IMR-90 (cell line): ENCODE data around the gene OAF. TPM values are rescaled to one million over a fixed set of nuclear protein-coding genes. Genes with fewer than 3 reads are reported as not detected.

Experiments
- ATAC-seq: fragments of 200-7000 bp; cut with Tn5 transposase; 2 replicates; pipeline ENCODE4 v1.9.1; 2020; ENCODE audit warnings: low read depth, mild to moderate bottlenecking, moderate library complexity
- BruUV-seq: library from RNA; stranded (reverse); fragments of 400-500 nt; replicated peaks from 2 replicates; lab custom pipeline; 2021; lab: Mats Ljungman, UMichigan
- CTCF ChIA-PET: fragments of 300-600 bp; formaldehyde crosslinking; extraction: SDS; loops from one replicate; lab custom pipeline; 2021; ENCODE audit warnings: antibody characterized with exemption; lab: Yijun Ruan, JAX
- POLR2A ChIA-PET: fragments of 300-600 bp; sonication (Branson Sonifier 250); formaldehyde crosslinking; loops from one replicate; lab custom pipeline; 2022; ENCODE audit warnings: antibody characterized with exemption; ENCODE audit not compliant: unreplicated experiment; lab: Charles Lee
- DNase-seq: peaks from one replicate; pipeline ENCODE4 v3.0.0; 2013
- H2AFZ ChIP-seq: replicated peaks from 2 replicates; pipeline ENCODE3; 2013; ENCODE audit warnings: low read length, mild to moderate bottlenecking; ENCODE audit not compliant: poor library complexity
- H2AK5ac ChIP-seq: 2 replicates; pipeline ENCODE4 v1.6.1; 2013; ENCODE audit warnings: low read depth, low read length, inconsistent platforms
- H2AK9ac ChIP-seq: replicated peaks from 2 replicates; pipeline ENCODE3; 2013; ENCODE audit warnings: mild to moderate bottlenecking, low read depth, low read length, moderate library complexity; ENCODE audit not compliant: poor library complexity
- H2BK120ac ChIP-seq: 2 replicates; pipeline ENCODE4 v1.6.1; 2013; ENCODE audit warnings: low read depth, low read length, inconsistent platforms
- H2BK15ac ChIP-seq: 3 replicates; pipeline ENCODE4 v1.6.1; 2013; ENCODE audit warnings: low read depth, low read length, inconsistent platforms
- H2BK20ac ChIP-seq: 2 replicates; pipeline ENCODE4 v1.6.1; 2013; ENCODE audit warnings: low read depth, mild to moderate bottlenecking, inconsistent platforms, low read length, moderate library complexity
- H2BK5ac ChIP-seq: 2 replicates; pipeline ENCODE4 v1.6.1; 2013; ENCODE audit warnings: mild to moderate bottlenecking, low read depth, low read length, inconsistent platforms; ENCODE audit not compliant: poor library complexity, severe bottlenecking
- H3K14ac ChIP-seq: replicated peaks from 2 replicates; pipeline ENCODE4 v1.6.1; 2013; ENCODE audit warnings: low read depth, low read length, inconsistent platforms
- H3K18ac ChIP-seq: 2 replicates; pipeline ENCODE4 v1.6.1; 2013; ENCODE audit warnings: low read depth, low read length, control low read depth
- H3K23ac ChIP-seq: 2 replicates; pipeline ENCODE4 v1.6.1; 2013; ENCODE audit warnings: low read depth, low read length, inconsistent platforms
- H3K27ac ChIP-seq: 2 replicates; pipeline ENCODE4 v1.5.1; 2013; ENCODE audit warnings: mild to moderate bottlenecking, control low read depth, low read length; ENCODE audit not compliant: insufficient read depth
- H3K27me3 ChIP-seq: 2 replicates; pipeline ENCODE4 v1.6.1; 2013; ENCODE audit warnings: low read length; ENCODE audit not compliant: control insufficient read depth, insufficient read depth
- H3K36me3 ChIP-seq: 2 replicates; pipeline ENCODE4 v1.6.1; 2013; ENCODE audit warnings: low read length, mixed read lengths; ENCODE audit not compliant: control insufficient read depth, insufficient read depth
- H3K4ac ChIP-seq: 2 replicates; pipeline ENCODE4 v1.6.1; 2013; ENCODE audit warnings: low read depth, low read length, inconsistent platforms
- H3K4me1 ChIP-seq: 2 replicates; pipeline ENCODE4 v1.6.1; 2013; ENCODE audit warnings: low read length, mixed read lengths; ENCODE audit not compliant: control insufficient read depth, insufficient read depth
- H3K4me2 ChIP-seq: 2 replicates; pipeline ENCODE4 v1.6.1; 2013; ENCODE audit warnings: low read depth, mild to moderate bottlenecking, control low read depth, low read length, moderate library complexity
- H3K4me3 ChIP-seq: 2 replicates; pipeline ENCODE4 v1.5.1; 2013; ENCODE audit warnings: low read depth, mild to moderate bottlenecking, control low read depth, low read length, moderate library complexity; ENCODE audit not compliant: insufficient read depth
- H3K56ac ChIP-seq: 2 replicates; pipeline ENCODE4 v1.6.1; 2013; ENCODE audit warnings: low read length, inconsistent platforms; ENCODE audit not compliant: insufficient read depth; ENCODE audit errors: extremely low read depth
- H3K79me1 ChIP-seq, 2 experiments: 2 replicates each; pipeline ENCODE4 v1.6.1; 2013; ENCODE audit warnings: low read length in 2 of 2, inconsistent platforms in 1 of 2, low read depth in 1 of 2
- H3K9ac ChIP-seq: 2 replicates; pipeline ENCODE4 v1.6.1; 2013; ENCODE audit warnings: low read depth, low read length, control low read depth
- H3K9me1 ChIP-seq: 2 replicates; pipeline ENCODE4 v1.6.1; 2013; ENCODE audit warnings: low read length, inconsistent platforms; ENCODE audit not compliant: insufficient read depth
- H3K9me3 ChIP-seq: 2 replicates; pipeline ENCODE4 v1.6.1; 2013; ENCODE audit warnings: low read length; ENCODE audit not compliant: control insufficient read depth, insufficient read depth
- H4K20me1 ChIP-seq: 2 replicates; pipeline ENCODE4 v1.6.1; 2013; ENCODE audit warnings: low read length, inconsistent platforms; ENCODE audit not compliant: insufficient read depth
- H4K5ac ChIP-seq: 2 replicates; pipeline ENCODE4 v1.6.1; 2013; ENCODE audit warnings: mild to moderate bottlenecking, low read depth, low read length, control low read depth
- H4K8ac ChIP-seq, 2 experiments: 2 replicates each; pipeline ENCODE4 v1.6.1; 2013; ENCODE audit warnings: low read depth in 2 of 2, low read length in 2 of 2, control low read depth in 1 of 2, inconsistent platforms in 1 of 2
- H4K91ac ChIP-seq: 2 replicates; pipeline ENCODE4 v1.6.1; 2013; ENCODE audit warnings: low read depth, low read length, inconsistent platforms; ENCODE audit not compliant: insufficient read depth
- BHLHE40 ChIP-seq: fragments of 150-350 bp; IDR thresholded peaks from 2 replicates; pipeline ENCODE4 v1.6.1; 2016; ENCODE audit warnings: mild to moderate bottlenecking, low read depth, low read length
- CEBPB ChIP-seq: IDR thresholded peaks from 2 replicates; pipeline ENCODE4 v1.6.1; 2012; ENCODE audit warnings: low read depth, low read length, improper control_type of control experiment
- CHD1 ChIP-seq: IDR thresholded peaks from 2 replicates; pipeline ENCODE4 v1.6.1; 2012; ENCODE audit warnings: low read depth, low read length, improper control_type of control experiment
- FOS ChIP-seq: fragments of 150-350 bp; IDR thresholded peaks from 2 replicates; pipeline ENCODE4 v1.6.1; 2016; ENCODE audit warnings: low read depth, low read length
- MAFK ChIP-seq: IDR thresholded peaks from 2 replicates; pipeline ENCODE4 v1.6.1; 2012; ENCODE audit warnings: low read depth, low read length, improper control_type of control experiment
- MAZ ChIP-seq: IDR thresholded peaks from 2 replicates; pipeline ENCODE4 v1.6.1; 2012; ENCODE audit warnings: low read depth, mild to moderate bottlenecking, low read length, improper control_type of control experiment, moderate library complexity, borderline replicate concordance
- MXI1 ChIP-seq: IDR thresholded peaks from 2 replicates; pipeline ENCODE4 v1.6.1; 2012; ENCODE audit warnings: low read depth, mild to moderate bottlenecking, low read length, moderate library complexity, borderline replicate concordance
- NFE2L2 ChIP-seq: fragments of 150-350 bp; IDR thresholded peaks from 2 replicates; pipeline ENCODE4 v1.6.1; 2016; ENCODE audit warnings: low read depth, mild to moderate bottlenecking, low read length
- POLR2A ChIP-seq: IDR thresholded peaks from 2 replicates; pipeline ENCODE4 v1.6.1; 2012; ENCODE audit warnings: mild to moderate bottlenecking, low read depth, low read length
- RAD21 ChIP-seq: IDR thresholded peaks from 2 replicates; pipeline ENCODE4 v1.6.1; 2012; ENCODE audit warnings: low read length, improper control_type of control experiment
- RCOR1 ChIP-seq: IDR thresholded peaks from 2 replicates; pipeline ENCODE4 v1.6.1; 2012; ENCODE audit warnings: mild to moderate bottlenecking, low read length, improper control_type of control experiment; ENCODE audit not compliant: insufficient replicate concordance
- RFX5 ChIP-seq: IDR thresholded peaks from 2 replicates; pipeline ENCODE4 v1.8.0; 2012; ENCODE audit warnings: low read depth, mild to moderate bottlenecking, low read length, moderate library complexity
- SMC3 ChIP-seq: fragments of 150-350 bp; IDR thresholded peaks from 2 replicates; pipeline ENCODE4 v1.6.1; 2016; ENCODE audit warnings: low read depth, mild to moderate bottlenecking, antibody characterized with exemption, low read length, moderate library complexity
- WGBS, 2 experiments: methylation state at CpG; one replicate each; pipeline versions ENCODE4 v1.1.5 to v1.1.7; 2013; ENCODE audit warnings: missing lambda C conversion rate in 2 of 2; ENCODE audit not compliant: insufficient read length in 1 of 2; ENCODE audit errors: extremely low coverage in 2 of 2; 5-methylcytosine and 5-hydroxymethylcytosine counted together
- dilution Hi-C: fragments of 300-500 bp; cut with HindIII; formaldehyde crosslinking; loops from one replicate; pipeline ENCODE4 v1.14.3; 2018; ENCODE audit warnings: low sequenced_read_pairs; ENCODE audit not compliant: unreplicated experiment
- in situ Hi-C: fragments of 300-500 bp; cut with MboI; formaldehyde crosslinking; loops from 3 replicates; pipeline ENCODE4 v1.14.3; 2019; ENCODE audit warnings: low sequenced_read_pairs, inconsistent platforms, mixed read lengths
- intact Hi-C: fragments of 100-400 bp; cut with micrococcal nuclease; formaldehyde crosslinking; loops from 2 replicates; pipeline ENCODE4 v1.10.0; 2022
- polyA plus RNA-seq, 3 experiments: library from polyadenylated mRNA; depleted of rRNA; stranded (reverse); fragments of >200 nt; gene quantifications; 2 replicates each; pipeline ENCODE4 v1.2.3, GENCODE V29; 2012; ENCODE audit warnings: low replicate concordance in 1 of 3
- total RNA-seq: library from RNA; depleted of rRNA; stranded (reverse); fragments of >200 nt; gene quantifications from 2 replicates; pipeline ENCODE4 v1.2.3, GENCODE V29; 2012
- TF ChIP-seq, protein P1 (sequence below): fragments of 150-350 bp; IDR thresholded peaks from 2 replicates; pipeline ENCODE4 v1.6.1; 2017; ENCODE audit warnings: mild to moderate bottlenecking, antibody characterized with exemption, low read length, low read depth
- TF ChIP-seq, protein P2 (sequence below): conservative IDR thresholded peaks from 2 replicates; pipeline ENCODE4 v1.5.1; 2012; ENCODE audit warnings: mild to moderate bottlenecking, low read depth, low read length, improper control_type of control experiment
- TF ChIP-seq, protein P3 (sequence below): fragments of 150-350 bp; IDR thresholded peaks from 2 replicates; pipeline ENCODE4 v1.6.1; 2016; ENCODE audit warnings: low read depth, mild to moderate bottlenecking, low read length, moderate library complexity, borderline replicate concordance

Gene OAF
- total and polyA plus RNA-seq, 2 of the 4 experiments (the other 2 are of a cell fraction): 9.9 to 42.0 TPM

- no peak overlapping the region for H3K14ac ChIP-seq
- H3K27ac ChIP-seq: no peak overlapping the region
- no peaks in the 10 kb centered on the region for H3K36me3 ChIP-seq
- H2BK20ac ChIP-seq: no peak overlapping the region
- H3K9me3 ChIP-seq: no peaks in the 10 kb centered on the region
- no peak overlapping the region for H4K8ac ChIP-seq
- 0 out of 2 replicates have a peak, but pooled peaks cover 3% of the 10 kb centered on the region for H3K9me1 ChIP-seq
- no peaks in the 10 kb centered on the region for H4K20me1 ChIP-seq
- no peaks in the 10 kb centered on the region for H3K79me1 ChIP-seq
- H2AK9ac ChIP-seq: no peak overlapping the region
- no peaks in the 10 kb centered on the region; the same call in 1 of the 2 replicates for H3K4me1 ChIP-seq
- no peak overlapping the region for H2BK15ac ChIP-seq
- H2AK5ac ChIP-seq: no peak overlapping the region
- no peak overlapping the region for H3K9ac ChIP-seq
- H2BK120ac ChIP-seq: no peak overlapping the region
- no peak overlapping the region for H2AFZ ChIP-seq
- in situ Hi-C loops: loop anchor here (5.0 kb wide), 2 partner anchors 56 to 132 kb away; no protein-coding TSS in a partner anchor
- ChIA-PET POLR2A (no interaction called here), CTCF (interaction anchor here (0.9 to 3.5 kb wide), 4 partner anchors 60 to 132 kb away, joined by 3 to 15 read pairs (median 4); no protein-coding TSS in a partner anchor)
- H4K91ac ChIP-seq: no peak overlapping the region
- ATAC-seq (no peak), DNase-seq (no peak)
- no peak overlapping the region for H4K5ac ChIP-seq
- WGBS, 2 experiments: 89% methylated on average over 6 of the region's 12 CpGs; no CpG with 5 or more reads in 1 of the 2 experiments
- H2BK5ac ChIP-seq: no peak overlapping the region
- intact Hi-C loops: loop anchor here (5.0 kb wide), 1 partner anchor 42 kb away; the partner anchor contains the start of gene OAF
- dilution Hi-C loops: no loop called here
- no peak overlapping the region for H3K4ac ChIP-seq
- peaks cover 59% of the 10 kb centered on the region for H3K27me3 ChIP-seq
- TF ChIP-seq RAD21 (no peak), NFE2L2 (no peak), MXI1 (no peak), SMC3 (no peak), POLR2A (no peak), RFX5 (no peak), RCOR1 (no peak), CEBPB (no peak), FOS (no peak), MAFK (no peak), BHLHE40 (no peak), MAZ (no peak), CHD1 (no peak)
- TF ChIP-seq, protein P1, sequence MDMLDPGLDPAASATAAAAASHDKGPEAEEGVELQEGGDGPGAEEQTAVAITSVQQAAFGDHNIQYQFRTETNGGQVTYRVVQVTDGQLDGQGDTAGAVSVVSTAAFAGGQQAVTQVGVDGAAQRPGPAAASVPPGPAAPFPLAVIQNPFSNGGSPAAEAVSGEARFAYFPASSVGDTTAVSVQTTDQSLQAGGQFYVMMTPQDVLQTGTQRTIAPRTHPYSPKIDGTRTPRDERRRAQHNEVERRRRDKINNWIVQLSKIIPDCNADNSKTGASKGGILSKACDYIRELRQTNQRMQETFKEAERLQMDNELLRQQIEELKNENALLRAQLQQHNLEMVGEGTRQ: no peak
- TF ChIP-seq, protein P2, sequence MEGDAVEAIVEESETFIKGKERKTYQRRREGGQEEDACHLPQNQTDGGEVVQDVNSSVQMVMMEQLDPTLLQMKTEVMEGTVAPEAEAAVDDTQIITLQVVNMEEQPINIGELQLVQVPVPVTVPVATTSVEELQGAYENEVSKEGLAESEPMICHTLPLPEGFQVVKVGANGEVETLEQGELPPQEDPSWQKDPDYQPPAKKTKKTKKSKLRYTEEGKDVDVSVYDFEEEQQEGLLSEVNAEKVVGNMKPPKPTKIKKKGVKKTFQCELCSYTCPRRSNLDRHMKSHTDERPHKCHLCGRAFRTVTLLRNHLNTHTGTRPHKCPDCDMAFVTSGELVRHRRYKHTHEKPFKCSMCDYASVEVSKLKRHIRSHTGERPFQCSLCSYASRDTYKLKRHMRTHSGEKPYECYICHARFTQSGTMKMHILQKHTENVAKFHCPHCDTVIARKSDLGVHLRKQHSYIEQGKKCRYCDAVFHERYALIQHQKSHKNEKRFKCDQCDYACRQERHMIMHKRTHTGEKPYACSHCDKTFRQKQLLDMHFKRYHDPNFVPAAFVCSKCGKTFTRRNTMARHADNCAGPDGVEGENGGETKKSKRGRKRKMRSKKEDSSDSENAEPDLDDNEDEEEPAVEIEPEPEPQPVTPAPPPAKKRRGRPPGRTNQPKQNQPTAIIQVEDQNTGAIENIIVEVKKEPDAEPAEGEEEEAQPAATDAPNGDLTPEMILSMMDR: no peak
- TF ChIP-seq, protein P3, sequence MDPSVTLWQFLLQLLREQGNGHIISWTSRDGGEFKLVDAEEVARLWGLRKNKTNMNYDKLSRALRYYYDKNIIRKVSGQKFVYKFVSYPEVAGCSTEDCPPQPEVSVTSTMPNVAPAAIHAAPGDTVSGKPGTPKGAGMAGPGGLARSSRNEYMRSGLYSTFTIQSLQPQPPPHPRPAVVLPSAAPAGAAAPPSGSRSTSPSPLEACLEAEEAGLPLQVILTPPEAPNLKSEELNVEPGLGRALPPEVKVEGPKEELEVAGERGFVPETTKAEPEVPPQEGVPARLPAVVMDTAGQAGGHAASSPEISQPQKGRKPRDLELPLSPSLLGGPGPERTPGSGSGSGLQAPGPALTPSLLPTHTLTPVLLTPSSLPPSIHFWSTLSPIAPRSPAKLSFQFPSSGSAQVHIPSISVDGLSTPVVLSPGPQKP: no peak
- no TSS peak for BruUV-seq
- no peak overlapping the region for H3K18ac ChIP-seq
- H3K4me2 ChIP-seq: no peak overlapping the region
- no peak overlapping the region for H3K56ac ChIP-seq
- no peak overlapping the region for H3K23ac ChIP-seq
- no peak overlapping the region for H3K4me3 ChIP-seq
Observed at GRCh38 chr11:120170741-120171261, 40.0 kb upstream of the OAF start.
